ENCODE data around the gene PRKCE.

DNA sequence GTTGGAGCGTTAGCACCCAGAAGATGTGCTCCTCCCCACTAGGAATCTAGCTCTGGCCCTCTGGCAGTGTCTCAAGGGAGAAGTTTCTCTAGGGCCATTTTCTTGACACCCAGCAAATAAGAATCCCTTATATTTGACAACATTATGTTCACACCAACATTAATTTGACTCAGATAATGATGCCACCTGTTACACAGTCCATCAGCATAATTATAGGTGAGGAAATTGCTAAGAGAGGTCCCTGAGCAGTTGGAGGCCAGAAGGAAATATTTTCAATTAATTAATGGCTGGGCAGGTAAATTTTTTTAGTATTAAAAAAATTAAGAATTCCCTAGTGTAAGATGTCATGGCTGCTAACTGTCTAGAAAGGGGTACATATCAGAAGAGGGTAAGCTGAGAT, 36.5 kb downstream of the PRKCE start:
- TF ChIP-seq REST (IDR thresholded peaks at IDR 0.05; ENCODE audit: insufficient read depth in 1 of 2, low read depth in 2 of 2, low read length in 1 of 2) (no peak), CTCF (IDR thresholded peaks at IDR 0.05) (no peak)
